A549 (cell line): ENCODE data around the gene TBC1D2B.

Source experiments
- CTCF ChIP-seq: fragments of >200 bp; sonication (Bioruptor Twin); formaldehyde crosslinking; IDR thresholded peaks from 3 replicates; pipeline ENCODE4 v1.5.1; 2016
- EP300 ChIP-seq, 2 experiments: fragments of >200 bp; sonication (Bioruptor Twin); formaldehyde crosslinking; IDR thresholded peaks; 2 replicates in 1 of 2; 3 replicates in 1 of 2; pipeline ENCODE4 v1.6.1; 2016 to 2017
- HDAC2 ChIP-seq: fragments of 200-600 bp; sonication (generic); IDR thresholded peaks from 2 replicates; pipeline ENCODE4 v1.6.1; 2016
- JUN ChIP-seq, 2 experiments: fragments of >200 bp; sonication (Bioruptor Twin); formaldehyde crosslinking; IDR thresholded peaks; 2 replicates in 1 of 2; 3 replicates in 1 of 2; pipeline ENCODE4 v1.6.1; 2016 to 2017
- JUNB ChIP-seq: fragments of >200 bp; sonication (Bioruptor Twin); formaldehyde crosslinking; IDR thresholded peaks from 2 replicates; pipeline ENCODE4 v1.6.1; 2016
- NFE2L2 ChIP-seq: fragments of 150-350 bp; conservative IDR thresholded peaks from 2 replicates; pipeline ENCODE4 v1.6.1; 2014; ENCODE audit warnings: low read length
- POLR2A ChIP-seq: IDR thresholded peaks from 2 replicates; pipeline ENCODE4 v1.6.1; 2012; ENCODE audit warnings: mild to moderate bottlenecking, low read length
- RAD21 ChIP-seq, 2 experiments: fragments of >200 bp in 1 of 2; sonication (Bioruptor Twin) in 1 of 2; formaldehyde crosslinking in 1 of 2; IDR thresholded peaks in 1 of 2; conservative IDR thresholded peaks in 1 of 2; 2 replicates in 1 of 2; 3 replicates in 1 of 2; pipeline ENCODE4 v1.6.1; 2012 to 2018; ENCODE audit warnings: inconsistent platforms in 1 of 2
- REST ChIP-seq: fragments of 200-600 bp; sonication (generic); IDR thresholded peaks from 2 replicates; pipeline ENCODE4 v1.6.1; 2016; ENCODE audit warnings: antibody characterized with exemption, mild to moderate bottlenecking, moderate library complexity
- USF2 ChIP-seq: fragments of 450-650 bp; IDR thresholded peaks from 2 replicates; pipeline ENCODE4 v1.6.1; 2014; ENCODE audit warnings: antibody characterized with exemption

GRCh38 chr15:78018946-78019644 is 58.4 kb downstream of the TBC1D2B start:
- no peak for TF ChIP-seq HDAC2
- no peak for TF ChIP-seq CTCF
- TF ChIP-seq JUNB = no peak
- no peak for TF ChIP-seq POLR2A
- no peak for TF ChIP-seq USF2
- TF ChIP-seq JUN (IDR thresholded peaks at IDR 0.05) = no peak
- no peak for TF ChIP-seq NFE2L2
- no peak for TF ChIP-seq REST
- no peak for TF ChIP-seq RAD21 (conservative IDR thresholded peaks at IDR 0.05 in 1 of 2, IDR thresholded peaks at IDR 0.05 in 1 of 2)
- no peak for TF ChIP-seq EP300 (IDR thresholded peaks at IDR 0.05)
